NCI-H446 treated with DMSO at 0.1 percent for 48 hours (cell line): ENCODE results near the gene ORM1.

Experiments used
- DNase-seq: peaks from one replicate; lab custom pipeline; 2025; lab: John Stamatoyannopoulos, UW

Gene ORM1

GRCh38 chr9:114287763-114288192 lies 35.1 kb upstream of the ORM1 start:
- DNase-seq = no peak

- no peak for DNase-seq
These were observed 34.5 kb upstream of the ORM1 start for GRCh38 chr9:114288193-114289091.

DNA sequence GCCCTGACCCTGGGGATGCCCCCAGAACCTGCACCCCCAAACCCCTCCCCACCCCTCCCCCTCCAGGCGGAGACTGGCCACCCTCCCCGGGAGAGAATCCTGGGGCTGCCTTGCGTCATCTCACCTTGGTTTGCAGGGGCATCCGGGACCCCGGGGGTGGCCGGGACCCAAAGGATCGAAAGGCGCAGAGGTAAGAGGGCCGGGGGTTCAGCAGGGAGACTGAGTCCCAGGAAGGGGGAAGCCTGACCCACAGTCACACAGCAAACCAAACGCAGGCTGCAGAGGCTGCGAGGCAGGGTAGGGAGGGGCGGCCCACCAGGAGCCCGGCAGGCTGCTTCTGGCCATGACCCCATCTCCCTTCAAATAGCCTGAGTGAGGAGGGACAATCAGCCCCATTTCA lies 33.8 kb upstream of the ORM1 start:
- no peak for DNase-seq

GRCh38 chr9:114289571-114290481 lies 33.1 kb upstream of the ORM1 start:
- DNase-seq = no peak

DNA sequence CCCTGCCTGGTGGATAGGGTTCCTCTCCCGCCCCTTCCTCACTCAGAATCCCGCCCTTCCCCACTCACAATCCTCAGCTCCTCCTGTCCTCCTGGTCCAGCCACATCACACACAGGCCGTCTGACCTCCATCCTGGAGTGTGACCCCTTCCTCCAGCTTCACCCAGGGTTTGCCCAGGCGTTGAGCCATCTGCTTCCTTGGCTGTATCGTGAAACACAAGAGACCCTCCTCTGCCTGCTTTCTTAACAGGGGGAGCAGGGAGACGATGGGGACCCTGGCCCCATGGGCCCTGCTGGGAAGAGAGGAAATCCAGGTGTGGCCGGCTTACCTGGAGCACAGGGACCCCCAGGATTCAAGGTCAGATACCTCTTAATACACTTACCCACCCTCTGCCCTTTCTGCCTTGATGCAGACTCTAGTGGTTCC lies 32.3 kb upstream of the ORM1 start:
- no peak for DNase-seq

GRCh38 chr9:114291064-114291474 lies 31.8 kb upstream of the ORM1 start:
- DNase-seq = no peak

GRCh38 chr9:114291886-114292590 lies 30.9 kb upstream of the ORM1 start:
- DNase-seq = no peak

DNA sequence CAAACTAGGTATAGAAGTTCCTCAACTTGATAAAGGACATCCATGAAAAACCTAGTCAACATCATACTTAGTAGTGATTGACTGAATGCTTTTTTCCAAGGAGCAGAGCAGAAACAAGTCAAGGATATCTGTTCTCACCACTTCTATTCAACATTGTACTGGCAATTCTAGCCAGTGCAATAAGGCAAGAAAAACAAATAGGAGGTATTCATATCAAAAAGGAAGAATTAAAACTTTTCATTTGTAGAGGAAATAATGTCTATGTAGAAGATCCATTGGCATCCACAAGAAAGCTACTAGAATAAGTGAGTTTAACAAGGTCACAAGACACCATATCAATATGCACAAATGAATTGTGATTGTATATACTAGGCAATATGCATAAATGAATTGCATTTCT lies 28.2 kb upstream of the ORM1 start:
- DNase-seq = no peak

- no peak for DNase-seq
These were observed 26.6 kb upstream of the ORM1 start for GRCh38 chr9:114296338-114296737.

DNA sequence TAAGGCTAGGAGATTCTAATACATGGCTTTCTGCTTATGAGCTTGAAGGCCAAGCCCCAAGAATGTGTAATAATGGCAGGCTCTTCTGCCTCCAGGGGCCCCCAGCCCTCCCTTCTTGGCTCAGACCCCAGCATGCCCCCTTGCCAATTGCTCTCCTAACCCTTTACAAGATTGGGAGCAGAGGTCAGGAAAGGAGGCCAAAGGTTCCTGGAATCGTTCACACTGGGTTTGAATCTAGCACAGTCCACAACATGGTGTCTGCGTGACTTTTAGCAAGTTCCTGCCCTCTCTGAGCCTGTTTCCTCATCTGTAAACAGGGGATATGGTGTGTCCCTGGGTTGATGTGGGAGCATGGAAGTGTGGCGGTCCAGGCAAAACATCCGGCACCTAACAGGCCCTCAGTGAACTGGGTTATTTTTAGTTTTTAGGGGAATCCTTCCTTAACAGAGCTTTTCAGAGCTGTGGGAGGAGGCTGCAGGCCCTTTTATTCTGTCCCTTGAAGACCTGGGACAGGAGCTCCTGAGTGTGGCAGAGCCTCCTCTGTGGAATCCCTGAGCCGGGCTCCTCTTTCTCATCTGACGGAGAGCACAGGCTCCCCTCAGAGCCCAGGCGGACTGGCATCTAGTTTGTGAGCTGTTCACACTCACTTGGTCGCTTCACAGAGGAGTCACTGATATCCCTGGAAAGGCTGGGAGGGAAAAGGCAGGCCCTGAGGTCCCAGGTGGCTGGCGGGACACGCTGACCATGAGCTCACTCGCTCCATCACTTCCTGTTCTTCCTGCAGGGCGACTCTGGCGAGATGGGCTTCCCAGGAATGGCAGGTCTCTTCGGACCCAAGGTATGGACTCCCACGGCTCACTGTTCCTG lies 23.4 kb upstream of the ORM1 start:
- no peak for DNase-seq

- DNase-seq = no peak
These were observed 22.6 kb upstream of the ORM1 start for GRCh38 chr9:114300153-114300845.

- DNase-seq = no peak
These were observed 21.8 kb upstream of the ORM1 start for GRCh38 chr9:114300846-114301797.

DNA sequence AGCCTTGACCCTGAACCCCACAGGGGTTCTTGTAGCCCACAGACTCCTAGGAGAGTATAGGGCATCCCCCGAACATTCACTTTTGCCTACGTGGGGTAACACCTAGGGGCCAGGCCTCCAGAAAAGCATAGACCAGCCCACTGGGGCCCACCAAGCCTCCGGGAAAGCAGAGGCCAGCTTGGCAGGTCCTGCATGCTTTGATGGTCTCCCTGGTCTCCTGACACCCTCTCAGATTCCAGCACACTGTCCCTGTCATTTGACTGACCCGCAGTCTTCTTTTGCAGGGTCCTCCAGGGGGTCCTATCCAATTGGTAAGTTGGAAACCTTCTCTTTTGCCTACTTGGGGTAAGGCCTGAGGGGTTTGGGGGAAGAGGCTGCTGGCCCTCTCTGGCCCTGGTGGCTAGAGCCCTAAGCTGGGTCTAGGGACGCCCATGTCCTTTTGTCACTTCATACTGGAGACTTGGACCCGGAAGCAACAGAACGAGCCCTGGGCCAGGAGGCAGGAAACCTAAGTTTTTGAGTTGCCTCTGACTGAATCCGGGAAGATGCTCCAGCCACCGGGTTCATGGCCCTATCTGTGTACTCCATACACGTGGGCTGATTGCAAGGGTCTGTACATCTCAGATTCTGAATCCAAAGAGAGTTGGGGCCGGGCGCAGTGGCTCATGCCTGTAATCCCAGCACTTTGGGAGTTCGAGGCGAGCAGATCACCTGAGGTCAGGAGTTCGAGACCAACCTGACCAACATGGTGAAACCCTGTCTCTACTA lies 20.9 kb upstream of the ORM1 start:
- DNase-seq = no peak

DNA sequence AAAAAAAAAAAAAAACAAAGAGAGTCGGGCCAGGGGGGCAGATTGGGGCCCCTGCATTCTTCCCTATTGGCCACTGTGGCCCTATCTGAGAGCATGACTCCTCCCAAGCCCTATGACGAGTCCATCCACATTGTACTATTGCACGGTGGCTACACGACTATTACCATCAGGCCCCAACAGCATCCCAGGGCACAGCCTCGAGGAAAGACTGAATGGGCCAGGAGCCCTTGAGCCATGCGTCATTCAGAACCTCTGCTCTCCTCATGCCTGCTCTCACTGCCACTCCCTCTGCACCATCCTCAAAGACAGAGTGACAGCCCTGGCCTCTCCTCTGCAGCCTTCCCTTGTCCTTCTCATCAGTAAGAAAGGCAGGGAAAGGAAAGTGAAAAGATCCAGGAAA lies 20.2 kb upstream of the ORM1 start:
- no peak for DNase-seq

DNA sequence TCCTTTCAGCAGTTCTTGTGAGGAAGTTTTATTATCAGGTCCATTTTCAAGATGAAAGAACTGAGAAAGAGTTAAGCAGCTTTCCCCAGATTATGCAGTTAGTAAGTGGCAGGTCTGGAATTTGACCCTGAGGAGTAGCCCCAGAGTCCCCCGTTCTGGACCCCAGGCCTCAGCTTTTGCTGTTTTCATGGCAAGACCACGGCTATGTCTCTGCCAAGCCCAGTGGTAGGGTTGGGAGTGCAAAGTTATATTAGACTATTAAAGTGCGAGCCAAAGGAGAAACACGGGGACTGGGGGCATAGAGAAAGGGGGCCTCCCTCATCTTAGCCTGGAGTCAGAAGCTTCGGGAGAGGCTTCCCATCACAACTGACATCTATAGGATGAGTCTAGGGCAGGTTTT lies 19.3 kb upstream of the ORM1 start:
- no peak for DNase-seq

DNA sequence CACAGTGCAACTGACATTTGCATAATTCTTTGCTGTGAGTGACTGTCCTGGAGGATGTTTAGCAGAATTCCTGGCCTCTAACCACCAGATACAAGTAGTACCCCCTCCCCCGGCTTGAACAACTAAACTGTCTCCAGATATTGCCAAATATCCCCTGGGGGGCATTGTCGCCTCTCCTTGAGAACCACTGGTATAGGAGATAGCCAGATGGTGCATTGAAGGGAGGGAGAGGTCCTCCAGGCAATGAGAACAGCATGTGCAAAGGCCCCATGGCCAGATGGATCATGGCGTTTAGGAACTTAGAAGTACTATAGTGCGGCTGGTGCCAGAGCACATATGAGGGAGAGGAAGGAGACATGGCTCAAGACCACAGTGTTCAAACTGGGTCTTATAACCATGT lies 18.9 kb upstream of the ORM1 start:
- no peak for DNase-seq

DNA sequence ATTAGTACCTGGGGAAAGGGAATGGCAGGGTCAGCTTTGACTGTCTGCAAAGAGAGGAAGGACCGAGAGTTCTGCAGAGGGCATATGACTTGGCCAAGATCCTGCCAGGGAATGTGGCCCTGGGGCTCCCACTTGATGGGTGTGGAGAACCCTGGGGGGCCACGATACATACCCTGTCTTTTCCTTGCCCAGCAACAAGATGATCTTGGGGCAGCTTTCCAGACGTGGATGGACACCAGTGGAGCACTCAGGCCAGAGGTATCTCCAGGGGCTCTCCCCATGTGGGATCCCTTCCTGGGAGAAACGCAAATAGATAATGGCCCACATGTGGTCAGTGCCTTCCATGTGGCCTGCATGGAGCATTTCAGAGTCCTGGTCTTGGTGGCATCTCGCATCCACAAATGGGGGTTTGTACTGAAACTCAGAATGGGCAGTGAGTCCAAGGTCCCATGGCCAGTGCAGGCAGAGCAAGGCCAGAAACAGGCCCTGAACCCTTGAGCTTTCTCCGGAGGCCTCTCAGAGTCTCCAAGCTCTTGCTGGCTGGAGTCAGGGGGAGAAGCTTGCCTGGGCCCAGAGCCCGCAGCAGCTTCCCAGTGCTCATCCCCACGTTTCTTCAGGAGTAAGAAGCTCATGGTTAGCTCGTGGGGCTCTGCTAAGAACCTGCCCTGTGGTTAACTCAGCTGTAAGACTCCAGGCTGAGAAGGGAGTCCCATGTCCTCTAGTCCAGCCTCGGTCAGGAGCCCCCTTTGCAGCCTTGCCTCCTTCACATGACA lies 18.3 kb upstream of the ORM1 start:
- DNase-seq = no peak

- no peak for DNase-seq
These were observed 15.0 kb upstream of the ORM1 start for GRCh38 chr9:114307899-114308267.
